ENCODE measurements around the gene SUSD1. TPM values are rescaled to one million over a fixed set of nuclear protein-coding genes. Genes with fewer than 3 reads are reported as not detected.

Gene SUSD1
- polyA plus RNA-seq, 1 experiment, result 24.2 TPM

GRCh38 chr9:112080831-112081542, 94.1 kb downstream of the SUSD1 start:
- DNase-seq (ENCODE audit: low read depth, low spot score), result no peak
- H3K4me3 ChIP-seq (ENCODE audit: low read depth, low read length), result no peak overlapping the region
- no peak overlapping the region for H3K27ac ChIP-seq (ENCODE audit: low read depth, low read length)
- no peak for TF ChIP-seq CTCF (IDR thresholded peaks at IDR 0.05; ENCODE audit: low read depth, low read length)
- peaks cover 6% of the 10 kb centered on the region for H3K9me3 ChIP-seq (ENCODE audit: control insufficient read depth, insufficient read depth, low read length)
- H3K27me3 ChIP-seq (ENCODE audit: control insufficient read depth, insufficient read depth, low read length), result no peaks in the 10 kb centered on the region
- ChIA-PET CTCF (interaction anchor here (0.6 to 2.7 kb wide), 6 partner anchors 17 to 285 kb away, joined by 3 to 9 read pairs (median 6); no protein-coding TSS in a partner anchor), POLR2A (no interaction called here)

GRCh38 chr9:112078432-112078831, 96.7 kb downstream of the SUSD1 start:
- no peaks in the 10 kb centered on the region for H3K27me3 ChIP-seq (ENCODE audit: control insufficient read depth, insufficient read depth, low read length)
- TF ChIP-seq CTCF (IDR thresholded peaks at IDR 0.05; ENCODE audit: low read depth, low read length), result no peak
- DNase-seq (ENCODE audit: low read depth, low spot score), result no peak
- H3K4me3 ChIP-seq (ENCODE audit: low read depth, low read length), result no peak overlapping the region
- ChIA-PET CTCF (interaction anchor here (2.7 kb wide), 1 partner anchor 20 kb away, joined by 9 read pairs; no protein-coding TSS in a partner anchor), POLR2A (no interaction called here)
- peaks cover 6% of the 10 kb centered on the region for H3K9me3 ChIP-seq (ENCODE audit: control insufficient read depth, insufficient read depth, low read length)
- H3K27ac ChIP-seq (ENCODE audit: low read depth, low read length), result no peak overlapping the region

- no peak for DNase-seq (ENCODE audit: low read depth, low spot score)
- TF ChIP-seq CTCF (IDR thresholded peaks at IDR 0.05; ENCODE audit: low read depth, low read length), result no peak
- H3K4me3 ChIP-seq (ENCODE audit: low read depth, low read length), result no peak overlapping the region
- H3K27me3 ChIP-seq (ENCODE audit: control insufficient read depth, insufficient read depth, low read length), result no peaks in the 10 kb centered on the region
- POLR2A ChIA-PET, result no interaction called here
- CTCF ChIA-PET, result interaction anchor here (5.1 kb wide), 1 partner anchor 317 kb away, joined by 219 read pairs; no protein-coding TSS in a partner anchor
- H3K27ac ChIP-seq (ENCODE audit: low read depth, low read length), result no peak overlapping the region
- no peaks in the 10 kb centered on the region for H3K9me3 ChIP-seq (ENCODE audit: control insufficient read depth, insufficient read depth, low read length)
Measured at GRCh38 chr9:112076814-112077213, 98.3 kb downstream of the SUSD1 start.

- no peak for DNase-seq (ENCODE audit: low read depth, low spot score)
- CTCF ChIA-PET, result interaction anchor here (0.6 to 5.1 kb wide), 40 partner anchors 10 to 477 kb away, joined by 3 to 219 read pairs (median 4); partner anchors contain the start of gene UGCG
Measured at GRCh38 chr9:112075009-112075378, 100.1 kb downstream of the SUSD1 start.

More at GRCh38 chr9:112075009-112075378, 100.1 kb downstream of the SUSD1 start:
- TF ChIP-seq CTCF (IDR thresholded peaks at IDR 0.05; ENCODE audit: low read depth, low read length), result no peak
- Histone ChIP-seq H3K9me3 (ENCODE audit: control insufficient read depth, insufficient read depth, low read length) (no peaks in the 10 kb centered on the region), H3K4me3 (ENCODE audit: low read depth, low read length) (no peak overlapping the region), H3K27ac (ENCODE audit: low read depth, low read length) (peak overlapping the region; percentile 69), H3K27me3 (ENCODE audit: control insufficient read depth, insufficient read depth, low read length) (no peaks in the 10 kb centered on the region)
- POLR2A ChIA-PET, result interaction anchor here (0.6 to 2.4 kb wide), 20 partner anchors 9 to 476 kb away, joined by 3 to 20 read pairs (median 4); partner anchors contain the start of genes DNAJC25 and PTGR1
